ENCODE results near the gene UCMA.
"Not testable (repeated sequence)": the region's sequence is repeated elsewhere in the genome, so short reads cannot be mapped to it uniquely, and the experiment has no call there.

The UCMA gene

GRCh38 chr10:13234172-13234571, at the start of gene UCMA:
UCMA (minus strand) TSS chr10:13234374; CDS start chr10:13234258, 116 bp downstream.
- FAIRE-seq (no peak), DNase-seq (ENCODE audit: low spot score) (no peak)

GRCh38 chr10:13282348-13282747, 48.2 kb upstream of the UCMA start:
- FAIRE-seq; DNase-seq (ENCODE audit: low spot score): not testable (repeated sequence)

- FAIRE-seq: no peak
- no peak for DNase-seq (ENCODE audit: low spot score)
These were observed 42.7 kb upstream of the UCMA start for GRCh38 chr10:13276749-13277365.

- not testable (repeated sequence) for FAIRE-seq; DNase-seq (ENCODE audit: low spot score)
These were observed 42.0 kb upstream of the UCMA start for GRCh38 chr10:13276146-13276545.

GRCh38 chr10:13272164-13272571, 38.0 kb upstream of the UCMA start:
- FAIRE-seq (no peak), DNase-seq (ENCODE audit: low spot score) (no peak)

- FAIRE-seq (no peak), DNase-seq (ENCODE audit: low spot score) (no peak)
These were observed 37.5 kb upstream of the UCMA start for GRCh38 chr10:13271552-13272163.

- DNase-seq (ENCODE audit: low spot score) (peak; percentile 32), FAIRE-seq (peak; percentile 58)
These were observed 36.8 kb upstream of the UCMA start for GRCh38 chr10:13270877-13271551.

- no peak for DNase-seq (ENCODE audit: low spot score)
- FAIRE-seq: no peak
These were observed 34.7 kb upstream of the UCMA start for GRCh38 chr10:13268841-13269240.

GRCh38 chr10:13268310-13268709, 34.1 kb upstream of the UCMA start:
- no peak for FAIRE-seq
- DNase-seq (ENCODE audit: low spot score): no peak

GRCh38 chr10:13263591-13263990, 29.4 kb upstream of the UCMA start:
- FAIRE-seq: no peak
- DNase-seq (ENCODE audit: low spot score): no peak

GRCh38 chr10:13262433-13262832, 28.3 kb upstream of the UCMA start:
- DNase-seq (ENCODE audit: low spot score): no peak
- FAIRE-seq: no peak

GRCh38 chr10:13257621-13258140, 23.5 kb upstream of the UCMA start:
- FAIRE-seq: no peak

GRCh38 chr10:13256627-13257026, 22.5 kb upstream of the UCMA start:
- FAIRE-seq: peak; percentile 72
- DNase-seq (ENCODE audit: low spot score): no peak

More at GRCh38 chr10:13257621-13258140, 23.5 kb upstream of the UCMA start:
- no peak for DNase-seq (ENCODE audit: low spot score)

- DNase-seq (ENCODE audit: low spot score) (no peak), FAIRE-seq (no peak)
These were observed 19.6 kb upstream of the UCMA start for GRCh38 chr10:13253726-13254125.

- DNase-seq (ENCODE audit: low spot score) (no peak), FAIRE-seq (no peak)
These were observed 13.6 kb upstream of the UCMA start for GRCh38 chr10:13247784-13248183.

- FAIRE-seq: no peak
These were observed 13.1 kb upstream of the UCMA start for GRCh38 chr10:13247246-13247645.

GRCh38 chr10:13242260-13242659, 8.1 kb upstream of the UCMA start:
- FAIRE-seq; DNase-seq (ENCODE audit: low spot score): not testable (repeated sequence)

More at GRCh38 chr10:13247246-13247645, 13.1 kb upstream of the UCMA start:
- no peak for DNase-seq (ENCODE audit: low spot score)

- FAIRE-seq: no peak
- no peak for DNase-seq (ENCODE audit: low spot score)
These were observed 7.4 kb upstream of the UCMA start for GRCh38 chr10:13241613-13242012.

- FAIRE-seq (no peak), DNase-seq (ENCODE audit: low spot score) (no peak)
These were observed 5.7 kb upstream of the UCMA start for GRCh38 chr10:13239923-13240322.

GRCh38 chr10:13238271-13239077, 4.3 kb upstream of the UCMA start:
- DNase-seq (ENCODE audit: low spot score): no peak

GRCh38 chr10:13236638-13237037, 2.5 kb upstream of the UCMA start:
- no peak for DNase-seq (ENCODE audit: low spot score)
- no peak for FAIRE-seq

More at GRCh38 chr10:13238271-13239077, 4.3 kb upstream of the UCMA start:
- FAIRE-seq: no peak

Measured in RCC 7860 (cell line).